GM23338 (cell line): ENCODE measurements around the gene TXNL4B. TPM values are rescaled to one million over a fixed set of nuclear protein-coding genes. Genes with fewer than 3 reads are reported as not detected.

Experiments
- ATAC-seq: fragments of 200-7000 bp; cut with Tn5 transposase; 3 replicates; pipeline ENCODE4 v1.9.1; 2020
- DNase-seq: peaks from one replicate; pipeline ENCODE4 v3.0.0-alpha.2; 2015; ENCODE audit warnings: low spot score
- H2AFZ ChIP-seq: fragments of 200-600 bp; sonication (generic); 2 replicates; pipeline ENCODE4 v1.8.0; 2016; ENCODE audit warnings: antibody characterized with exemption, mild to moderate bottlenecking, moderate library complexity
- H3F3A ChIP-seq: fragments of 200-600 bp; sonication (generic); replicated peaks from 2 replicates; pipeline ENCODE4 v1.8.0; 2017; ENCODE audit warnings: antibody characterized with exemption, mixed run types, low read depth
- H3K27ac ChIP-seq: fragments of 200-600 bp; sonication (generic); 2 replicates; pipeline ENCODE4 v1.6.1; 2016; ENCODE audit warnings: low read depth
- H3K27me3 ChIP-seq: fragments of 200-600 bp; sonication (generic); 2 replicates; pipeline ENCODE4 v1.8.0; 2016; ENCODE audit warnings: mild to moderate bottlenecking, mixed run types, moderate library complexity; ENCODE audit not compliant: insufficient read depth
- H3K36me3 ChIP-seq: fragments of 200-600 bp; sonication (generic); 2 replicates; pipeline ENCODE4 v1.8.0; 2016; ENCODE audit warnings: mild to moderate bottlenecking; ENCODE audit not compliant: insufficient read depth
- H3K4me1 ChIP-seq: fragments of 200-600 bp; sonication (generic); 2 replicates; pipeline ENCODE4 v1.8.0; 2016; ENCODE audit warnings: mild to moderate bottlenecking, moderate library complexity; ENCODE audit not compliant: insufficient read depth
- H3K4me2 ChIP-seq: fragments of 200-600 bp; sonication (generic); 2 replicates; pipeline ENCODE4 v1.7.1; 2017; ENCODE audit warnings: mixed run types
- H3K4me3 ChIP-seq: fragments of 200-600 bp; sonication (generic); 2 replicates; pipeline ENCODE4 v1.6.1; 2016; ENCODE audit warnings: mixed run types
- H3K79me2 ChIP-seq: fragments of 200-600 bp; sonication (generic); replicated peaks from 2 replicates; pipeline ENCODE4 v1.8.0; 2017; ENCODE audit warnings: mild to moderate bottlenecking; ENCODE audit not compliant: insufficient read depth
- H3K9me2 ChIP-seq: fragments of 200-600 bp; sonication (generic); 2 replicates; pipeline ENCODE4 v1.8.0; 2017; ENCODE audit not compliant: insufficient read depth
- H4K20me1 ChIP-seq: fragments of 200-600 bp; sonication (generic); replicated peaks from 2 replicates; pipeline ENCODE4 v1.8.0; 2017; ENCODE audit warnings: mild to moderate bottlenecking; ENCODE audit not compliant: insufficient read depth
- H3K27ac Mint-ChIP-seq: 2 replicates; pipeline ENCODE4 v1.8.0; 2020; ENCODE audit warnings: inconsistent platforms, mild to moderate bottlenecking, moderate library complexity, mixed read lengths
- H3K27me3 Mint-ChIP-seq: 3 replicates; pipeline ENCODE4 v1.8.0; 2022; ENCODE audit warnings: low read depth, mild to moderate bottlenecking, moderate library complexity, mixed read lengths, inconsistent platforms; ENCODE audit not compliant: insufficient read depth, poor library complexity
- H3K36me3 Mint-ChIP-seq: 3 replicates; pipeline ENCODE4 v1.8.0; 2021; ENCODE audit warnings: low read depth, mild to moderate bottlenecking, inconsistent platforms, moderate library complexity, mixed read lengths
- H3K4me1 Mint-ChIP-seq: 3 replicates; pipeline ENCODE4 v1.8.0; 2020; ENCODE audit warnings: mild to moderate bottlenecking, inconsistent platforms, mixed read lengths
- H3K4me3 Mint-ChIP-seq: 3 replicates; pipeline ENCODE4 v1.8.0; 2021; ENCODE audit warnings: moderate library complexity, mild to moderate bottlenecking, inconsistent platforms, mixed read lengths
- H3K9me3 Mint-ChIP-seq: 3 replicates; pipeline ENCODE4 v1.8.0; 2020; ENCODE audit warnings: moderate library complexity, mild to moderate bottlenecking, inconsistent platforms, mixed read lengths
- CREB1 ChIP-seq: fragments of 250-450 bp; sonication (Bioruptor Pico); IDR thresholded peaks from 2 replicates; pipeline ENCODE4 v1.5.0; 2020; ENCODE audit warnings: low read depth, mild to moderate bottlenecking, moderate library complexity
- CTCF ChIP-seq, 2 experiments: fragments of 200-600 bp in 1 of 2; sonication (generic) in 1 of 2; conservative IDR thresholded peaks; 2 replicates each; pipeline versions ENCODE4 v1.5.1 to v1.6.1; 2016 to 2017; ENCODE audit warnings: antibody characterized with exemption in 2 of 2, low read depth in 2 of 2, mild to moderate bottlenecking in 2 of 2, moderate library complexity in 1 of 2
- EZH2 ChIP-seq: fragments of 200-600 bp; sonication (generic); IDR thresholded peaks from one replicate; pipeline ENCODE4 v1.8.0; 2017; ENCODE audit warnings: antibody characterized with exemption, mild to moderate bottlenecking, low read depth; ENCODE audit not compliant: unreplicated experiment
- EZH2phosphoT487 ChIP-seq: fragments of 200-600 bp; sonication (generic); IDR thresholded peaks from one replicate; pipeline ENCODE4 v1.8.1; 2018; ENCODE audit warnings: antibody characterized with exemption; ENCODE audit not compliant: unreplicated experiment
- JUNB ChIP-seq: IDR thresholded peaks from one replicate; pipeline ENCODE4 v1.6.1; 2016; ENCODE audit warnings: antibody characterized with exemption; ENCODE audit not compliant: unreplicated experiment
- NANOG ChIP-seq: IDR thresholded peaks from 2 replicates; pipeline ENCODE4 v1.6.1; 2016; ENCODE audit warnings: antibody characterized with exemption, borderline replicate concordance
- REST ChIP-seq: IDR thresholded peaks from one replicate; pipeline ENCODE4 v1.6.1; 2018; ENCODE audit warnings: antibody characterized with exemption; ENCODE audit not compliant: unreplicated experiment
- ZNF114 ChIP-seq: fragments of 250-450 bp; sonication (Bioruptor Pico); IDR thresholded peaks from 2 replicates; pipeline ENCODE4 v1.5.0; 2020; ENCODE audit warnings: mild to moderate bottlenecking, moderate library complexity
- ZNF331 ChIP-seq: fragments of 250-450 bp; sonication (Bioruptor Pico); IDR thresholded peaks from 2 replicates; pipeline ENCODE4 v1.5.0; 2020; ENCODE audit warnings: low read depth, mild to moderate bottlenecking, moderate library complexity
- ZNF462 ChIP-seq: fragments of 250-450 bp; sonication (Bioruptor Pico); IDR thresholded peaks from 2 replicates; pipeline ENCODE4 v1.5.0; 2020; ENCODE audit warnings: mild to moderate bottlenecking, moderate library complexity
- polyA plus RNA-seq: library from polyadenylated mRNA; unstranded; fragments of >200 nt; fragmentation: Nextera tagmentation; extraction: Ambion mirVana; gene quantifications from 2 replicates; pipeline ENCODE4 v1.2.1, GENCODE V29; 2016
- total RNA-seq: library from RNA; depleted of rRNA; stranded (reverse); fragments of >200 nt; shearing (Covaris generic); gene quantifications from 2 replicates; pipeline ENCODE4 v1.2.3, GENCODE V29; 2014
- TF ChIP-seq, protein P1 (sequence below): IDR thresholded peaks from 2 replicates; pipeline ENCODE4 v1.6.1; 2016; ENCODE audit warnings: antibody characterized with exemption

The TXNL4B gene
- total and polyA plus RNA-seq, 2 experiments from 2014 or later = 3.7 to 8.9 TPM

DNA sequence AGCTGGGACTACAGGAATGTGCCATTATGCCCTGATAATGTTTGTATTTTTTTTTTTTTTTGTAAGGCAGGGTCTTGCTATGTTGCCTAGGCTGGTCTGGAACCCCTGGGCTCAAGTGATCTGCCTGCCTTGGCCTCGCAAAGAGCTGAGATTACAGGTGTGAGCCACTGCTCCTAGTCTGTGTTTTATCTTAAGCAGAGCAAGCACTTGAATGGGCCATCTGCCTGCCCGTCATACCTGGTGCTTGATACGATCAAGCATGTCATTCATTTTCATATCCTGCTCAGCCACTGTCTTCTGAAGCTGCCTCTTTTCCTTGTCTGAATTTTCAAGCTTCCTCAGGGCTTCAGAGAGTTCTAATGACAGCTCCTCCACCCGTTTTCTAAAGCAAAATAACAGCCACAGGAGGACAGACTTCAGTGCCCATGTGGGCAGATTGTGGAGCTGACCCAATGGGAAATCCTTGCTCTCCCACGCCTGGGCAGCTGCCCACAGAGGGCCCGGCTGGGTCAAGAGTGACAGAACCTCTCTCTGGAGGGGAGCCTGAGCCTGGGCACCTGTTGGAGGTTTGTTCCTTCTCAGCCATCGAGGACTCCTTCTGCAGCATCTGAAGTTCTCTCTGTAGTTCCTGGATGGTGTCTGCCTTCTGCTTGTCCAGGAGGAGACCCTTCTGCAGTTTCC, 36.7 kb upstream of the TXNL4B start:
- ATAC-seq (no peak), DNase-seq (no peak)
- no peak overlapping the region for H3K4me3 Mint-ChIP-seq
- Histone ChIP-seq H3K9me2 (no peaks in the 10 kb centered on the region), H4K20me1 (no peaks in the 10 kb centered on the region), H3K79me2 (no peaks in the 10 kb centered on the region), H2AFZ (no peak overlapping the region), H3K4me3 (no peak overlapping the region), H3K36me3 (no peaks in the 10 kb centered on the region), H3F3A (no peaks in the 10 kb centered on the region), H3K27ac (no peak overlapping the region), H3K27me3 (no peaks in the 10 kb centered on the region), H3K4me1 (no peaks in the 10 kb centered on the region; the same call in none of the 2 replicates), H3K4me2 (no peak overlapping the region)
- H3K36me3 Mint-ChIP-seq = no peaks in the 10 kb centered on the region; the same call in 2 of the 3 replicates
- TF ChIP-seq JUNB (no peak), ZNF462 (CRISPR knock-in tag) (no peak), CTCF (conservative IDR thresholded peaks at IDR 0.05; ENCODE audit: low read depth in 2 of 2) (no peak), EZH2phosphoT487 (no peak), EZH2 (no peak), REST (no peak), CREB1 (no peak), ZNF114 (CRISPR knock-in tag) (no peak), ZNF331 (CRISPR knock-in tag) (no peak), NANOG (no peak)
- TF ChIP-seq, protein P1, sequence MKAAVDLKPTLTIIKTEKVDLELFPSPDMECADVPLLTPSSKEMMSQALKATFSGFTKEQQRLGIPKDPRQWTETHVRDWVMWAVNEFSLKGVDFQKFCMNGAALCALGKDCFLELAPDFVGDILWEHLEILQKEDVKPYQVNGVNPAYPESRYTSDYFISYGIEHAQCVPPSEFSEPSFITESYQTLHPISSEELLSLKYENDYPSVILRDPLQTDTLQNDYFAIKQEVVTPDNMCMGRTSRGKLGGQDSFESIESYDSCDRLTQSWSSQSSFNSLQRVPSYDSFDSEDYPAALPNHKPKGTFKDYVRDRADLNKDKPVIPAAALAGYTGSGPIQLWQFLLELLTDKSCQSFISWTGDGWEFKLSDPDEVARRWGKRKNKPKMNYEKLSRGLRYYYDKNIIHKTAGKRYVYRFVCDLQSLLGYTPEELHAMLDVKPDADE = no peak
- no peaks in the 10 kb centered on the region for H3K9me3 Mint-ChIP-seq
- H3K27me3 Mint-ChIP-seq = peaks cover 9% of the 10 kb centered on the region
- H3K27ac Mint-ChIP-seq = no peak overlapping the region
- peaks cover 25% of the 10 kb centered on the region for H3K4me1 Mint-ChIP-seq
